Loucy (cell line): ENCODE data around the gene C16orf78.
A peak's percentile ranks its signal among the peaks of the same experiment; 100 is the strongest.

Source experiments
- H2AFZ ChIP-seq: fragments of 200-600 bp; sonication (generic); 2 replicates; pipeline ENCODE4 v1.6.0; 2016; ENCODE audit warnings: antibody characterized with exemption, mild to moderate bottlenecking, low read length, moderate library complexity
- H3F3A ChIP-seq: fragments of 200-600 bp; 2 replicates; pipeline ENCODE4 v1.6.0; 2016; ENCODE audit warnings: antibody characterized with exemption, low read depth, mild to moderate bottlenecking
- H3K27me3 ChIP-seq: fragments of 200-600 bp; sonication (generic); 2 replicates; pipeline ENCODE4 v1.6.1; 2014; ENCODE audit warnings: low read length, mild to moderate bottlenecking; ENCODE audit not compliant: insufficient read depth, poor library complexity, severe bottlenecking
- H3K36me3 ChIP-seq: fragments of 200-600 bp; sonication (generic); 2 replicates; pipeline ENCODE4 v1.6.1; 2016; ENCODE audit warnings: low read length; ENCODE audit not compliant: insufficient read depth
- H3K4me1 ChIP-seq: fragments of 200-600 bp; sonication (generic); 2 replicates; pipeline ENCODE4 v1.5.1; 2014; ENCODE audit warnings: low read length, mild to moderate bottlenecking; ENCODE audit not compliant: insufficient read depth, poor library complexity, severe bottlenecking
- H3K4me2 ChIP-seq: fragments of 200-600 bp; sonication (generic); 2 replicates; pipeline ENCODE4 v1.6.0; 2014; ENCODE audit warnings: antibody characterized with exemption, low read length, low read depth, mild to moderate bottlenecking; ENCODE audit not compliant: poor library complexity, severe bottlenecking
- H3K4me3 ChIP-seq: fragments of 200-600 bp; sonication (generic); 2 replicates; pipeline ENCODE4 v1.5.1; 2014; ENCODE audit warnings: low read length, mild to moderate bottlenecking, mixed read lengths; ENCODE audit not compliant: poor library complexity, severe bottlenecking
- H3K79me2 ChIP-seq: fragments of 200-600 bp; sonication (generic); 2 replicates; pipeline ENCODE4 v1.6.1; 2014; ENCODE audit warnings: low read length; ENCODE audit not compliant: insufficient read depth
- H3K9ac ChIP-seq: fragments of 200-600 bp; sonication (generic); 2 replicates; pipeline ENCODE4 v1.6.0; 2014; ENCODE audit warnings: mild to moderate bottlenecking, low read depth, low read length, moderate library complexity; ENCODE audit not compliant: poor library complexity, severe bottlenecking
- H3K9me2 ChIP-seq: fragments of 200-600 bp; sonication (generic); replicated peaks from 2 replicates; pipeline ENCODE4 v1.6.1; 2016; ENCODE audit warnings: low read depth, low read length, mixed read lengths
- H3K9me3 ChIP-seq: fragments of 200-600 bp; sonication (generic); 2 replicates; pipeline ENCODE4 v1.6.1; 2014; ENCODE audit warnings: mild to moderate bottlenecking, antibody characterized with exemption, low read length, low read depth; ENCODE audit not compliant: insufficient read depth
- H4K20me1 ChIP-seq: fragments of 200-600 bp; sonication (generic); 2 replicates; pipeline ENCODE4 v1.6.0; 2014; ENCODE audit warnings: antibody characterized with exemption, low read length, mild to moderate bottlenecking; ENCODE audit not compliant: insufficient read depth, poor library complexity, severe bottlenecking
- EZH2phosphoT487 ChIP-seq: fragments of 200-600 bp; IDR thresholded peaks from 2 replicates; pipeline ENCODE4 v1.6.1; 2018; ENCODE audit warnings: antibody characterized with exemption, mild to moderate bottlenecking, moderate library complexity, borderline replicate concordance
- TF ChIP-seq, protein P1 (sequence below): fragments of 200-600 bp; sonication (generic); conservative IDR thresholded peaks from 2 replicates; pipeline ENCODE4 v1.5.1; 2014; ENCODE audit warnings: mild to moderate bottlenecking, antibody characterized with exemption, low read length

C16orf78 gene

DNA sequence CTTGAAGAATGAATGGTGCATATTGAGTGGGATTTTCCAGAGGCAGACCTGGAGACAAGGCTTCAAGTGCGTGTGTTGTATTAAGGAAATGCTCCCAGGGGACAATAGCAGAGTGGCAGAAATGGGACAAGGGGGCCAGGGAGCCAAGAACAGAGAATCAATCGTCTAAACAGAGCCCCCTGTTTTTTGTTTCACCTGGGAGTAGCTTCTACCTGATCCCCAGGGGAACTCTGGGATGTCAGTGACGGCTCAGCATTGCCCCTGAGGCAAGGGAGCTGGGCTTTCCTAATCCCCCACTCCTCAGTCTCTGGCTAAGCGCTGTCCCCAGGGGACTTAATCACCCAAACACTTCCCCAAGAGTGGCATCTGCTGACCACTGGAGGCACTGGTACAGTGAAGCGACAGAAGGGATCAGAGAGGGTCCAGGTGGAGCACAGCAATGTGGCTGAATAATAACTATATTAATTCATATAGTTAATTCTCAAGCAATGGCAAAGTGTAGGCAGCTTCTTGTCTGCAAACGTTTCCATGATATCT, 35.7 kb upstream of the C16orf78 start:
- Histone ChIP-seq H4K20me1 (no peaks in the 10 kb centered on the region), H3F3A (no peaks in the 10 kb centered on the region), H3K27me3 (no peaks in the 10 kb centered on the region), H3K4me1 (peaks cover 24% of the 10 kb centered on the region), H2AFZ (no peak overlapping the region), H3K4me3 (no peak overlapping the region), H3K36me3 (no peaks in the 10 kb centered on the region), H3K9me3 (no peaks in the 10 kb centered on the region), H3K9me2 (no peaks in the 10 kb centered on the region), H3K4me2 (no peak overlapping the region), H3K9ac (no peak overlapping the region), H3K79me2 (no peaks in the 10 kb centered on the region)
- TF ChIP-seq EZH2phosphoT487, result no peak
- TF ChIP-seq, protein P1, sequence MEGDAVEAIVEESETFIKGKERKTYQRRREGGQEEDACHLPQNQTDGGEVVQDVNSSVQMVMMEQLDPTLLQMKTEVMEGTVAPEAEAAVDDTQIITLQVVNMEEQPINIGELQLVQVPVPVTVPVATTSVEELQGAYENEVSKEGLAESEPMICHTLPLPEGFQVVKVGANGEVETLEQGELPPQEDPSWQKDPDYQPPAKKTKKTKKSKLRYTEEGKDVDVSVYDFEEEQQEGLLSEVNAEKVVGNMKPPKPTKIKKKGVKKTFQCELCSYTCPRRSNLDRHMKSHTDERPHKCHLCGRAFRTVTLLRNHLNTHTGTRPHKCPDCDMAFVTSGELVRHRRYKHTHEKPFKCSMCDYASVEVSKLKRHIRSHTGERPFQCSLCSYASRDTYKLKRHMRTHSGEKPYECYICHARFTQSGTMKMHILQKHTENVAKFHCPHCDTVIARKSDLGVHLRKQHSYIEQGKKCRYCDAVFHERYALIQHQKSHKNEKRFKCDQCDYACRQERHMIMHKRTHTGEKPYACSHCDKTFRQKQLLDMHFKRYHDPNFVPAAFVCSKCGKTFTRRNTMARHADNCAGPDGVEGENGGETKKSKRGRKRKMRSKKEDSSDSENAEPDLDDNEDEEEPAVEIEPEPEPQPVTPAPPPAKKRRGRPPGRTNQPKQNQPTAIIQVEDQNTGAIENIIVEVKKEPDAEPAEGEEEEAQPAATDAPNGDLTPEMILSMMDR, result no peak

GRCh38 chr16:49338611-49339265, 34.9 kb upstream of the C16orf78 start:
- Histone ChIP-seq H3K9ac (no peak overlapping the region), H3K79me2 (no peaks in the 10 kb centered on the region), H3K4me2 (peak overlapping the region; percentile 59), H2AFZ (no peak overlapping the region), H3K36me3 (no peaks in the 10 kb centered on the region), H3K4me1 (peaks cover 24% of the 10 kb centered on the region), H3K9me3 (no peaks in the 10 kb centered on the region), H3K9me2 (no peaks in the 10 kb centered on the region), H3F3A (no peaks in the 10 kb centered on the region), H3K27me3 (no peaks in the 10 kb centered on the region), H4K20me1 (no peaks in the 10 kb centered on the region), H3K4me3 (peak overlapping the region; percentile 47)
- TF ChIP-seq EZH2phosphoT487, result no peak
- TF ChIP-seq, protein P1, result no peak

DNA sequence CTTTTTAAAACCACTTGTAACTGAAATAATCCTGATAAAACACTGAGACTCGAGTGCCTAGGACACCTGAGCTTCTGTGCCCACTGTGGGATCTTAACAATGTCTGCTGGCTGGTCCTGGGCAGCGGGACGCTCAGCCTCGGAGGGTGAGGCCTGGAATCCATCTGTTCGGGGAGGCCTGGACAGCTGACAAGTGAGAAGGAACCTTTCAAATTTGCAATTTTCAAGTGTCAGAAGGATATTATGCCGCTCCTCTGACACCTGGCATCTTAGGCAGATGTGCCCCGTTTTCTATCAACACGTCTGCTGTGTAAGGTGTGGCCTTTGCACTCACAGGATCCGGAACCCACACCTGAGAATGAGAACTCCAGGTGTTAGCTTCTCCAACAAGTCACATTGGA, 33.1 kb upstream of the C16orf78 start:
- Histone ChIP-seq H3K36me3 (no peaks in the 10 kb centered on the region), H3K4me3 (no peak overlapping the region), H3F3A (no peaks in the 10 kb centered on the region), H3K4me2 (no peak overlapping the region), H2AFZ (no peak overlapping the region), H3K9me3 (no peaks in the 10 kb centered on the region), H3K27me3 (no peaks in the 10 kb centered on the region), H3K9ac (no peak overlapping the region), H3K4me1 (peaks cover 24% of the 10 kb centered on the region), H4K20me1 (no peaks in the 10 kb centered on the region), H3K79me2 (no peaks in the 10 kb centered on the region), H3K9me2 (no peaks in the 10 kb centered on the region)
- TF ChIP-seq, protein P1, result no peak
- no peak for TF ChIP-seq EZH2phosphoT487
